HG03108 (cell line): ENCODE measurements around the gene PCBP2.

Source experiments
- ATAC-seq: cut with Tn5 transposase; IDR thresholded peaks from one replicate; pipeline ENCODE4 v1.9.1; 2021; ENCODE audit warnings: moderate library complexity; ENCODE audit not compliant: unreplicated experiment

Gene PCBP2

DNA sequence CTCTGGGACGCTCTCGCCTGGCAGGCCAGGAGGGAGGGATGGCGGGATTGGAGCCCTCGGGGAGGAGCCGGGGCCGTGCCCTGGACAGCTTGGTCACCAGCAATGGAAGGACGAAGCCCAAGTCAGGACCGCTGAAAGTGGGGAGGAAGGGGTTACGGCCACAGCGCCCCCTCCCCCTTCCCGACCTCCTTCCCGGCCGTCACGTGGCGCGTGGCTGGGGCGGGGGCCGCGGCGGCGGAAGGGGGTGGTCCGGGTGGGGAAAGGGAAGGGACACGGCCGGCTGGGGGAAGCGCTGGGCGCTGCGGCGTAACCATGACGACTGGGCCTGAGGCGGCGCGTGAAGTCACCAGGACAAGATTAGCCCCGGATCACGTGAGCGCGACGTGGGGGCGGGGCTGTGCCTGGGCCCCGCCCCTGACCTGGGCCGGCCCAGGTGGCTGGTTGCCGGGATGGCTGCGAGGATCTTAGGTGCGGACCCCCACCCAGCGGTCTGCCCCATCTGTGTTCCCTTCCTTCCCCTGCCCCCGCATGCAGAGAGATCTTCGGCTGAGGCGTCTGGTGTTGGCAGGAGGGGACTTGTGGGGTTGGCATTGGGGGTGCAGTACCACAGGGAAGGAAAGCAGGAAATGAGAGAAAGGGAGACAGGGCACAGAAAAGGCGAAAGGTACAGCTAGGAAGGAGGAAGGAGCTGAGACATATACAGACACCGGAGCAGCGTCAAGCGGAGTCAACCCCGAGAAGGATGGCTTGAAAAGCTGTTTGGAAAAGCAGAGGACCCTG lies 41.1 kb downstream of the PCBP2 start:
- peak; percentile 91 for ATAC-seq

GRCh38 chr12:53493610-53494391 lies 41.9 kb downstream of the PCBP2 start:
- no peak for ATAC-seq

DNA sequence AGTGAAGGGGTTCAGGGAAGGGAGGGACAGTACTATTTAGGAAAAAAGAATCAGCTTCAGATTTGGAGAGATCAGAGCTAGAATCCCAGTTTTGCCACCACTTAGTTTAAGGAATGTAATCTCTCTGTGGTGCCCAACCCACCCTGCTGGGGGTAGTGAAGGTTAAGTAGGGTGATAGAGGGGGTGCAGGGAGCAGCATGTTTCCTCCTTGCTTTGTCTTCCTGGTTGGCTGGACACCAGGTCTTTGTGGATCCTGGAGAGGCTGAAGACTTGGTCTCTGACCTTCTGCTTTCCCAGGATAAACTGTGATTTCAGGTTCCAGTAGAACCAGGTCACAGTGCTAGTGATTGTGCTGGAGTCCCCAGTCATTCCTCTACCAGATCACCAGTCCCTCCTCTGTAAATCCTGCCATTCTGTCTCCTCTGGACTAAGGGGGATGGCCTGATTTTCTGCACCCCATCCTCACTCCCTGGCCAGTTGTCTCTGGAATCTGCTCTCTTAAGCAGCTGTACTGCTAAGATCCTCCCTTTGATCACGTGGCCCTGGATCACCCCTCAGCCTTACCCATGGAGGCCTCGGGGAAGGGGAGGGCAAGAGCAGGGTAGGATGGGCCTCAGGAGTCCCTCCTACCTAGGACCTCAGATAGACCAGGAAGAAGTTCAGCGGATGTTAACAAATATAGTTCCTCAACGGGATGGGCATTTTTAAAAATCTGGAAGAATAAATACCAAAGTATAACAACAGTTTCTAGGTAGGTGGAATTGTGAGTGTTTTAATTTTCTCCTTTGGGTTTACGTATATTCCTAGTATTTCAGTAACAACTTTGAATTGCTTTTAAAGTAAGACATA lies 44.2 kb downstream of the PCBP2 start:
- no peak for ATAC-seq

DNA sequence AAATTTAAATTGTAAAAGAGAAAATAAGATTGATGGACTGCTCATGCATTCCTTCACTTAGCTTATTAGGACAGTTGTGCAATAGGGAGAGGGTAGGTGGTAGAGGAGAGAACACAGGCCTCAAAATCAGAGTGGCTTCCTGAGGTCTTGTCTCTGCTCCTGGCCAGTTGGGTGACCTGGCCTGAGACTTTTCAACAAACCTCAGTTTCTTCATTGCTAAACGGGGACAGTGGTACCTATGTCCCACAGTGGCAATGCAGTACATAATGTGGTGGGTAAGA lies 44.8 kb downstream of the PCBP2 start:
- ATAC-seq, result no peak

- ATAC-seq, result no peak
These were observed 45.6 kb downstream of the PCBP2 start for GRCh38 chr12:53497461-53497860.

GRCh38 chr12:53498235-53498630 lies 46.3 kb downstream of the PCBP2 start:
- ATAC-seq, result no peak

GRCh38 chr12:53499266-53500141 lies 47.6 kb downstream of the PCBP2 start, which contains the start of gene MAP3K12:
Gene MAP3K12 (minus strand): TSS chr12:53499458. CDS start chr12:53487391, 12,067 bp downstream.
- ATAC-seq, result no peak

- ATAC-seq, result no peak
These were observed 48.4 kb downstream of the PCBP2 start for GRCh38 chr12:53500142-53500775.

GRCh38 chr12:53500776-53501614 lies 49.1 kb downstream of the PCBP2 start, which contains the start of gene TARBP2:
Gene TARBP2 (plus strand): TSS chr12:53501283. CDS start chr12:53501409, 126 bp downstream.
- ATAC-seq, result peak; percentile 70

DNA sequence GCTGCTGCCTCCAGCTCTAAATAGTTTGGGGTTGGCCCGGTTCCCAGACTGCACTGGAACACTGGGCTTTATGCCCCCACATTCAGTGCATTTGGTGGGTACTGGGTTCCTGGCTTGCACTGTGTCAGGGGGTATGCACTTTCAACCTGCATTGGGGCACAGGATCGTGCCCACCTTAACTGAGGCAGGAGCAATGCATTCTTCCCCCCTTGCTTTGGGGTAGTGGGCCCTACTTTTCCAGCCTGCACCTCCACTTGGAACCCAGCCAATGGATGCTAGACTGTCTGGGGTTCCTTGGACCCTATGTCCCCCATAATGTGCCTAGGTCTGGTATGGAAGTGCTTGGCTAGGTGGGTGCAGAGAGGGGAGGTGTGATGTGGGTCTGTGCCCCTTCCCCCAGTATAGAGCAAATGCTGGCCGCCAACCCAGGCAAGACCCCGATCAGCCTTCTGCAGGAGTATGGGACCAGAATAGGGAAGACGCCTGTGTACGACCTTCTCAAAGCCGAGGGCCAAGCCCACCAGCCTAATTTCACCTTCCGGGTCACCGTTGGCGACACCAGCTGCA lies 49.8 kb downstream of the PCBP2 start:
- ATAC-seq, result no peak

DNA sequence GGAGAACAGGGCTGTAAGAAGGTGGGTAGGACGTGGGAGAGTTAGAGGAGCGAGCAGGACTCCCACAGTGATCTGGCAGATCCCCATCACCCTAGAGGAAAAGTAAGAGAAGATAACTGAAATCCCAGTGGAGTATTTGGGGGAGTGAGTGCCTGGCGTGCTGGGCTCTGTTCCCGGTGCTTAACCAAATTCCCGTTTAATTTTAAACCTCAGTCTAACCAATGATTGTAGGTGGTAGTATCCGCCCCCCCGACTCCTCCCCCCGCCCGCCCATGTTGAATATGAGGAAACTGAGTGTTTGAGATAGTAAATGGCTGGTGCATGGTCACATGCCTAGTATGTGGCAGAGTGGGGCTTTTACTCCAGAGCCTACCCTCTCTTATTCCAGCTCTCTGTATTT lies 50.4 kb downstream of the PCBP2 start:
- no peak for ATAC-seq

DNA sequence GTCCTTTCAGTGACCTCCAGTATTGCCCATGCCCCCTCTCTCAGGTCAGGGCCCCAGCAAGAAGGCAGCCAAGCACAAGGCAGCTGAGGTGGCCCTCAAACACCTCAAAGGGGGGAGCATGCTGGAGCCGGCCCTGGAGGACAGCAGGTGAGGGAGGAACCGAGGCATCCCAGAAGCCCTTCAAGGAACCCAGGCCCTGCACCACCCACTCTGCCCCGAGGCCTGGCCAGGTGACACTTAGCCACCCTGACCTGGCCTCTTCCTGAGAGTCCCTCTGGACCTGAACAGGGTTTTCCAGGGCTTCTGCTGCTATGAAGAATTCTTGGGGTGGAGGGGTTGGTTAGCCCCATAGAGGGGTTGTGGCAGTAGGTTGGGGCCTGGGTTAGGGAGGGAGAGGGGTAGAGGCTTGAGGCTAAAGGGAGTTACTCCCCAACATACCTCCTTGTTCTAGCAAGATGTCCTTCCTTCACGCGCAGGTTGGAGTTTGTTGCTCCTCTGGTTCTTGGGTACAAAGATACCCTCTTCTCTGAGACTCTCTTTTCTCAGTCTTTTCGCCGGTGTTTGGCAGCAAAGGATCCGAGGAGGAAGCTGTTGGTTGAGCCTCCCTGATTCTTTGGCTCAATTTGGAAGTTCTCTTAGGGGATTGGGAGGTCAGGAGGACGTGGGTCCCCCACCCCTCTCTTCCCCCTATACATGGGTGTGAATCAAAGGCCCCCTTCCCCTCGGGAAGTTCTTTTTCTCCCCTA lies 51.3 kb downstream of the PCBP2 start:
- ATAC-seq, result no peak

GRCh38 chr12:53504004-53504920 lies 52.4 kb downstream of the PCBP2 start:
- no peak for ATAC-seq

- no peak for ATAC-seq
These were observed 53.2 kb downstream of the PCBP2 start for GRCh38 chr12:53505086-53505485.

- no peak for ATAC-seq
These were observed 53.9 kb downstream of the PCBP2 start for GRCh38 chr12:53505555-53506449.

GRCh38 chr12:53506450-53506785 lies 54.5 kb downstream of the PCBP2 start:
- no peak for ATAC-seq
